ENCODE data around the gene ZFPM1. TPM values are rescaled to one million over a fixed set of nuclear protein-coding genes. Genes with fewer than 3 reads are reported as not detected.

ZFPM1 gene
- total RNA-seq, 3 donors from 2014 or later: 0.32 to 2.9 (median 2.3) TPM

DNA sequence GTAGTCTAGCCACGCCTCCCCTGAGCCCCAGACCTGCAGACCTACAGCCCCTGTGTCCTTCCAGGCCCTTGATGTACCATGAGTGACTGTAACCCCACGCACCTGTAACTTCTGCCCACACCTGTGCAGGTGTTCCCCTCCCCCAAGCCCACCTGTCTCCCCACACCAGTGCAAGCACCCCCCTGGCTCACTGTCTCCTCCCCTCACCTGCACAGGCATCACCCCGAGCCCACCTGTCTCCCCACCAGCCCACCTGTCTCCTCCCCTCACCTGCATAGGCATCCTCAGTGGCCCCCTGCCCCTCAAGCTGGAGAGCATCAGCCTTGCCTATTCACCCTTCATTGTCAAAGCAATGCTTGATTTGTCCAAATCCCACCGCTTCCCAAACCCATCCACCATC is 84.8 kb downstream of the ZFPM1 start:
- DNase-seq (ENCODE audit: low spot score in 2 of 2): no peak
- no peak for TF ChIP-seq POLR2A (IDR thresholded peaks at IDR 0.05)
- TF ChIP-seq CTCF (IDR thresholded peaks at IDR 0.05): no peak
- no peak for TF ChIP-seq POLR2AphosphoS5 (IDR thresholded peaks at IDR 0.05)
- Histone ChIP-seq H3K27ac (no peak overlapping the region), H3K27me3 (peaks cover 5 to 35% of the 10 kb centered on the region in 2 donors), H3K36me3 (no peaks in the 10 kb centered on the region), H3K4me1 (peaks cover 7 to 8% of the 10 kb centered on the region in 2 donors), H3K9me3 (peaks cover 5 to 6% of the 10 kb centered on the region in 2 donors), H3K4me3 (no peak overlapping the region)
- intact Hi-C loops (cut with DNase I; ENCODE audit: low total_unique reads): no loop called here

DNA sequence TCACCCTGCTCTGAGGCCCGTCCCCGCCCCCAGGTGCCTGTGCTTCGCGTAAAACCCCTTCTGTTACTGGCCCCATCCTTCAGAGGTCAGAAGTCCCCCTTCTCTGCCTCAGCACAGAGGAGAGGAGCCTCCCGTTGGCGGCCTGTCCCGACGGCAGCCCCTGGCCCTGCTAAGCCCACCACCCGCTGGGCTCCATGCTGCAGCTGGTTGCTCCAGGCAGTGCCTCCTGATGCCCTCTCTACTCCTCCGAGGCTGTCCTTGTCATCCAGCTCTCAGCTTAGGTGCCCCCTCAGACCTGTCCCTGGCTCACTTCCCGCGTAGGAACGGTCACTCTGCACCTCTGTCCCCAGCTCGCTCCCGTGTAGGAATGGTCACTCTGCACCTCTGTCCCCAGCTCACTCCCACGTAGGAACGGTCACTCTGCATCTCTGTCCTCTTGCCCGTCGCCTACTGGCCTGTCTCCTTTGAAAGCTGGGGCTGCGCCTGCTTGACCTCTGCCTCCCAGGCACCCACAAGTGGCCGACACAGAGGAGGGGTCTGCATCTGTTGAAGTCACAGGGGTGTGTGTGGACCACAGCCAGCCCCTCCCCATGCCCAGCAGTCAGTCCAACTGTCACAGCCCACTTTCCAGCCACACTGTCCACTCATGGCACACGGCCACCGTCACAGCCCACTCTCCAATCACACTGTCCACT is 85.4 kb downstream of the ZFPM1 start:
- DNase-seq (ENCODE audit: low spot score in 2 of 2): no peak
- Histone ChIP-seq H3K4me1 (peaks cover 7 to 8% of the 10 kb centered on the region in 2 donors), H3K9me3 (peaks cover 9 to 13% of the 10 kb centered on the region in 2 donors), H3K4me3 (no peak overlapping the region), H3K27ac (no peak overlapping the region), H3K36me3 (no peaks in the 10 kb centered on the region), H3K27me3 (peaks cover 5 to 35% of the 10 kb centered on the region in 2 donors)
- no peak for TF ChIP-seq POLR2A (IDR thresholded peaks at IDR 0.05)
- TF ChIP-seq CTCF (IDR thresholded peaks at IDR 0.05): no peak
- no peak for TF ChIP-seq POLR2AphosphoS5 (IDR thresholded peaks at IDR 0.05)
- intact Hi-C loops (cut with DNase I; ENCODE audit: low total_unique reads): no loop called here

GRCh38 chr16:88539261-88539651 is 86.2 kb downstream of the ZFPM1 start:
- no peak overlapping the region for H3K4me3 ChIP-seq
- peaks cover 7 to 8% of the 10 kb centered on the region in 2 donors for H3K4me1 ChIP-seq
- H3K27me3 ChIP-seq: peaks cover 5 to 35% of the 10 kb centered on the region in 2 donors
- TF ChIP-seq POLR2AphosphoS5 (IDR thresholded peaks at IDR 0.05) (no peak), POLR2A (IDR thresholded peaks at IDR 0.05) (no peak), CTCF (IDR thresholded peaks at IDR 0.05) (no peak)
- no peaks in the 10 kb centered on the region for H3K36me3 ChIP-seq
- peaks cover 9 to 18% of the 10 kb centered on the region in 2 donors for H3K9me3 ChIP-seq
- no peak overlapping the region for H3K27ac ChIP-seq
- intact Hi-C loops (cut with DNase I; ENCODE audit: low total_unique reads): no loop called here
- no peak for DNase-seq (ENCODE audit: low spot score in 2 of 2)

DNA sequence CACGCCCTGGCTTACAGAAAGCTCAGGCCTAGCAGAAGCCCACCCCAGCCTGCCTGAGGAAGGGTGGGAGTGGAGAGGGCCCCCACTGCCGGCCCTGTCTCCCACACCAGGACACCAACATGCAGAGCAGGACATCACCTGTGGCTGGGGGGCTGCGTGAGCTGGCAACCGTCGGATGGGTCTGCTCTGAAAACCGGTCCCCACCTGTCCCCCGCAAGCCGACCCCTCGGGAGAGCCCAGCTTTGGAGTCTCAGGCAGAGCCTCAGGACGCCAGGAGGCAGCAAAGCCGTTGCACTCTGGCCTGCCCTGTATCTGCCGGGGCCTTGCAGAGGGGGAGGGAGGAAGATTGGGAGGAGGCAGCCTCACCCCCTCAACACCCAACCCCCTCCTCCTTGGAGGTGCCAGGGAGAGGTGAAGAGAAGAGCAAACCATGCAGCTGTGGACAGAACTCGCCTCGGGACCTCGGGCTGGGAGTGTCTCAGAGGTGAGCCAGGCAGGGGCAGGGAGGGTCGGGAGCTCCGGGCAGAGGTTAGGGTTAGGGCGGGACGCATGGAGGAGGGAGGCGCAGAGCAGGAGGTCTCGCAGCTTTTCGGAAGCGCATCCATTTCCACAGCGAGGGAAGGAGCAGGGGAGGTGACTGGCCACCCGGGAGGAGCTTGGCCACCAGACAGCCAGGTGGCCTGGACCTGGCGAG is 86.7 kb downstream of the ZFPM1 start:
- peaks cover 5 to 35% of the 10 kb centered on the region in 2 donors for H3K27me3 ChIP-seq
- no peak overlapping the region for H3K4me3 ChIP-seq
- H3K36me3 ChIP-seq: no peaks in the 10 kb centered on the region
- no peak overlapping the region for H3K27ac ChIP-seq
- peaks cover 7 to 8% of the 10 kb centered on the region in 2 donors for H3K4me1 ChIP-seq
- no peak for TF ChIP-seq CTCF (IDR thresholded peaks at IDR 0.05)
- TF ChIP-seq POLR2AphosphoS5 (IDR thresholded peaks at IDR 0.05): no peak
- no peak for TF ChIP-seq POLR2A (IDR thresholded peaks at IDR 0.05)
- H3K9me3 ChIP-seq: peaks cover 9 to 18% of the 10 kb centered on the region in 2 donors
- intact Hi-C loops (cut with DNase I; ENCODE audit: low total_unique reads): no loop called here
- DNase-seq (ENCODE audit: low spot score in 2 of 2): no peak

DNA sequence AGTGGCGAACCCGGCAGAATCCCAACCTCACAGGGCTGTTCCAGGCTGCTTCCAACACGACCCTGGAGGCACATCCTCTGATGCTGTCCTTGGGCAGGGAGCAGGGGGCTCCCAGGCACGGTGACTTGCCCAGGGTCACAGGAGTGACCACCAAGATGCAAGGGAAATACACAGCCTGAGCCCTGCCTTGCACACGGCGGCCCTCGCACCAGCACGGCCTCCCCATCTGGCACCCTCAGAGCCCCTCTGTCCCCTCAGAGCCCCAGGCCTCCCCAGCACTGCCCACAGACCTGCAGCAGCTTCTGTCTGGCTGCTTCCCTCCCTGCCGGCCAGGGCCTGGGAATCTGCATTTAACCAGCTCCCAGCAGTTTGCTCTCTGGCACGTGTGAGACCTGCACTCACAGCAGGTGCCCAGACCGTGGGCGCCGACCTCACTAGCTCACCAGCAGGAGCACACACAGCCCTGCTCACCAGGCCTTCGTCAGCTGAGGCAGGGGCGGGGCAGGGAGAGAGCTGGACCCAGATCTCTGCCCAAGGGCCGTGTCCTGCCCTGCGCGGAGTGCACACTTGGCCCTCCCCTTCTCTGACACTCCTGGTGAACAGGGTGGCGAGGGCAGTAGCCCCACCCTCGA is 87.4 kb downstream of the ZFPM1 start:
- intact Hi-C loops (cut with DNase I; ENCODE audit: low total_unique reads): no loop called here
- H3K27ac ChIP-seq: no peak overlapping the region
- H3K9me3 ChIP-seq: peaks cover 9 to 18% of the 10 kb centered on the region in 2 donors
- DNase-seq (ENCODE audit: low spot score in 2 of 2): no peak
- peaks cover under 1 to 1% of the 10 kb centered on the region in 2 donors for H3K4me1 ChIP-seq
- no peak overlapping the region for H3K4me3 ChIP-seq
- no peaks in the 10 kb centered on the region for H3K36me3 ChIP-seq
- peaks cover 5 to 38% of the 10 kb centered on the region in 2 donors for H3K27me3 ChIP-seq
- TF ChIP-seq POLR2AphosphoS5 (IDR thresholded peaks at IDR 0.05) (no peak), POLR2A (IDR thresholded peaks at IDR 0.05) (no peak), CTCF (IDR thresholded peaks at IDR 0.05) (no peak)
